Cardiac muscle cell (in vitro differentiated cells and primary cell): ENCODE data around the gene CD300C. TPM values are rescaled to one million over a fixed set of nuclear protein-coding genes. Genes with fewer than 3 reads are reported as not detected.

Experiments
- DNase-seq, 2 donors: peaks; one replicate each; pipeline versions ENCODE4 v3.0.0 to v3.0.0-alpha.2; 2010 to 2017; ENCODE audit warnings: low read depth in 1 of 2, low spot score in 1 of 2
- H3K27ac ChIP-seq: fragments of 200-600 bp; sonication (generic); 2 replicates; pipeline ENCODE4 v1.5.1; 2016
- H3K27me3 ChIP-seq: fragments of 200-600 bp; sonication (generic); 2 replicates; pipeline ENCODE4 v1.6.0; 2016; ENCODE audit warnings: control low read depth
- H3K36me3 ChIP-seq: fragments of 200-600 bp; sonication (generic); 2 replicates; pipeline ENCODE4 v1.5.1; 2016; ENCODE audit warnings: control low read depth
- H3K4me1 ChIP-seq: fragments of 200-600 bp; sonication (generic); 2 replicates; pipeline ENCODE4 v1.8.1; 2017; ENCODE audit warnings: low read depth, mild to moderate bottlenecking, mixed run types
- H3K4me3 ChIP-seq: fragments of 200-600 bp; sonication (generic); 2 replicates; pipeline ENCODE4 v1.5.1; 2016; ENCODE audit warnings: mild to moderate bottlenecking
- H3K9me3 ChIP-seq: fragments of 200-600 bp; sonication (generic); 2 replicates; pipeline ENCODE4 v1.5.1; 2017; ENCODE audit warnings: low read depth, mild to moderate bottlenecking, control low read depth
- CTCF ChIP-seq: IDR thresholded peaks from 2 replicates; pipeline ENCODE4 v1.5.1; 2012; ENCODE audit warnings: low read depth, mild to moderate bottlenecking, low read length
- polyA plus RNA-seq: library from polyadenylated mRNA; unstranded; fragments of >200 nt; fragmentation: Nextera tagmentation; extraction: Ambion mirVana; gene quantifications from 2 replicates; pipeline ENCODE4 v1.2.1, GENCODE V29; 2016
- total RNA-seq: library from RNA; depleted of rRNA; stranded (reverse); fragments of >200 nt; gene quantifications from 2 replicates; pipeline ENCODE4 v1.2.3, GENCODE V29; 2016

Gene CD300C
- total and polyA plus RNA-seq, 2 experiments from 2014 or later, result 0.12 to 0.83 TPM

GRCh38 chr17:74547264-74547663 is 1.3 kb upstream of the CD300C start:
- Histone ChIP-seq H3K36me3 (no peaks in the 10 kb centered on the region), H3K27me3 (no peaks in the 10 kb centered on the region), H3K4me1 (no peaks in the 10 kb centered on the region), H3K4me3 (no peak overlapping the region), H3K27ac (no peak overlapping the region), H3K9me3 (no peaks in the 10 kb centered on the region)
- DNase-seq, result no peak
- TF ChIP-seq CTCF, result no peak

GRCh38 chr17:74546586-74546985 is 671 bp upstream of the CD300C start:
- Histone ChIP-seq H3K27ac (no peak overlapping the region), H3K4me3 (no peak overlapping the region), H3K9me3 (no peaks in the 10 kb centered on the region), H3K36me3 (no peaks in the 10 kb centered on the region), H3K4me1 (no peaks in the 10 kb centered on the region), H3K27me3 (no peaks in the 10 kb centered on the region)
- TF ChIP-seq CTCF, result no peak
- no peak for DNase-seq

GRCh38 chr17:74544991-74545842 is 698 bp downstream of the CD300C start:
- Histone ChIP-seq H3K27me3 (no peaks in the 10 kb centered on the region), H3K4me3 (no peak overlapping the region), H3K4me1 (no peaks in the 10 kb centered on the region), H3K36me3 (no peaks in the 10 kb centered on the region), H3K27ac (peak overlapping the region; percentile 50), H3K9me3 (no peaks in the 10 kb centered on the region)
- no peak for DNase-seq
- no peak for TF ChIP-seq CTCF

GRCh38 chr17:74543891-74544760 is 1.8 kb downstream of the CD300C start:
- DNase-seq, result no peak
- Histone ChIP-seq H3K9me3 (no peaks in the 10 kb centered on the region), H3K4me1 (no peaks in the 10 kb centered on the region), H3K27ac (no peak overlapping the region), H3K36me3 (no peaks in the 10 kb centered on the region), H3K4me3 (no peak overlapping the region), H3K27me3 (no peaks in the 10 kb centered on the region)
- no peak for TF ChIP-seq CTCF

GRCh38 chr17:74543406-74543805 is 2.5 kb downstream of the CD300C start:
- H3K4me3 ChIP-seq, result no peak overlapping the region
- H3K36me3 ChIP-seq, result no peaks in the 10 kb centered on the region
- no peak for DNase-seq
- no peak for TF ChIP-seq CTCF
- no peaks in the 10 kb centered on the region for H3K27me3 ChIP-seq
- no peaks in the 10 kb centered on the region for H3K4me1 ChIP-seq
- H3K27ac ChIP-seq, result no peak overlapping the region
- no peaks in the 10 kb centered on the region for H3K9me3 ChIP-seq
